ENCODE data around the gene MED13L.

Gene MED13L

DNA sequence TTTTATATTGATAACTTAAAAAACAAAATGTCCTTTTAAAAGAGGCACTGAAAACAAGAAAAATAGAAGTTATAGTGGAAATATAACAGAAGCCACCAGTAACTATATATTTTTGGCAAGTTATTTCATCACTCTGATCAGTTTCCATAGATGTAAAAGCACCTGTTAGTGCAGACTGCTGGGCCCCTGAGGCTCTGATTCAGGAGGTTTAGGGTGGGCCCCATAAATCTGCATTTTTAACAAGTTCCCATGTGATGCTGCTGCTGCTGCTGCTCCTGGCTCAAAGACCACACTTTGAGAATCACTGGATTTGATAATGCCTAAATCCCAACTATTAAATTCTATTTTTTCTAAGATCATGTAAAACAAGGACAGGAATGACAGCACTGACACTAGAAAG is 251.1 kb downstream of the MED13L start:
- TF ChIP-seq, protein P1, sequence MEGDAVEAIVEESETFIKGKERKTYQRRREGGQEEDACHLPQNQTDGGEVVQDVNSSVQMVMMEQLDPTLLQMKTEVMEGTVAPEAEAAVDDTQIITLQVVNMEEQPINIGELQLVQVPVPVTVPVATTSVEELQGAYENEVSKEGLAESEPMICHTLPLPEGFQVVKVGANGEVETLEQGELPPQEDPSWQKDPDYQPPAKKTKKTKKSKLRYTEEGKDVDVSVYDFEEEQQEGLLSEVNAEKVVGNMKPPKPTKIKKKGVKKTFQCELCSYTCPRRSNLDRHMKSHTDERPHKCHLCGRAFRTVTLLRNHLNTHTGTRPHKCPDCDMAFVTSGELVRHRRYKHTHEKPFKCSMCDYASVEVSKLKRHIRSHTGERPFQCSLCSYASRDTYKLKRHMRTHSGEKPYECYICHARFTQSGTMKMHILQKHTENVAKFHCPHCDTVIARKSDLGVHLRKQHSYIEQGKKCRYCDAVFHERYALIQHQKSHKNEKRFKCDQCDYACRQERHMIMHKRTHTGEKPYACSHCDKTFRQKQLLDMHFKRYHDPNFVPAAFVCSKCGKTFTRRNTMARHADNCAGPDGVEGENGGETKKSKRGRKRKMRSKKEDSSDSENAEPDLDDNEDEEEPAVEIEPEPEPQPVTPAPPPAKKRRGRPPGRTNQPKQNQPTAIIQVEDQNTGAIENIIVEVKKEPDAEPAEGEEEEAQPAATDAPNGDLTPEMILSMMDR (IDR thresholded peaks at IDR 0.05; ENCODE audit: low read depth, low read length) = no peak
- no peak for DNase-seq (ENCODE audit: extremely low read depth, low read depth)

DNA sequence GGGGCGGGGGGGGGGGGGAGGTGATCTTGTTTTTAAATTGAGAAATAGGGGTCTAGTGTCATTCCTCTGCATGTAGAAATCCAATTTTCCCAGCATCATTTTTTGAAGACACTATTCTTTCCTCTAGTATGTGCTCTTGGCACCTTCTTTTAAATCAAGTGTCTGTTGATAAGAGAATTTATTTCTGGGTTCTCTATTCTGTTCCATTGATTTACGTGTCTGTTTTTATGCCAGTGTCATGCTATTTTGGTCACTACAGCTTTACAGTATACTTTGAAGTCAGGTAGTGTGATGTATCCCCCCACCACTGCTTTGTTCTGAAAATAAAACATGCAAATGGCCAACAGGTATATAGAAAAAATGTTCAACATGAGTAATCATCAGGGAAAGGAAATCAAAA is 252.7 kb downstream of the MED13L start:
- TF ChIP-seq, protein P1 (IDR thresholded peaks at IDR 0.05; ENCODE audit: low read depth, low read length) = no peak
- DNase-seq (ENCODE audit: extremely low read depth, low read depth) = no peak

DNA sequence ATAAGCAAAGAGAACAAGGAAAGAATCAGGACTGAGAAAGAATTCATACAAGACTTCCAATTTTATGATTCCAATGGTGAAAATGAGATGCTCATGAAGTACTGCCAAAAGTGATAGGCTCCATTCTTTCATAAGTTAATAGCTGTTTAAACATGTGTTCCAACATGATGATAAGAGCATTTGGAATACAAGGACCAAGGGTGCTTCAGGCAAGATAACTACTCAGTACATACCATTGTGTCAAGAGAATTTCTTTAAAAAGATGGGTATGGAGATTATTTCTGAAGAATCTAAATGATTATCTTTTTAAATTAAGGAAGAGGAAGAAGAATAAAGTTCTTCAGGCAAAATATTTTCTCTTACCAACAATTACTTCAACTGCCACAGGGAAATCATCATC is 258.1 kb downstream of the MED13L start:
- TF ChIP-seq, protein P1 (IDR thresholded peaks at IDR 0.05; ENCODE audit: low read depth, low read length) = no peak
- DNase-seq (ENCODE audit: extremely low read depth, low read depth) = no peak

DNA sequence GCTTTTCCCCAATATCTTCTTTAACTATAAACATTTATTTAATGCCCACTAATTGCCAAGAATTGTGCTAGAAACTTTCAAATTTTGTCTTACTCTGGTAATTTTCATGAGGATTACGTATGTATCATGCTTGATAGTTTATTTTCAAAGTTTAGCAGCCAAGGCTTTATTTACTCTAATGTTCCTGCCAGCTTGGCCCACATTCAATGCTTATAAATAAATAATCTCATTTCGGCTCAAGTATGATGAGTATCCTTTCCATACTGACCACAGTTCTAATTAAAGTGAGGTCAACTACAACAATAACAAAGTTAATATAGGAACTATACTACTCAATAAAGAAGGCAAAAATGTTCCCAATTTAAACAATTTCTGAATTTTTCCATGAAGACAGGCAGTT is 259.2 kb downstream of the MED13L start:
- DNase-seq (ENCODE audit: extremely low read depth, low read depth) = no peak
- TF ChIP-seq, protein P1 (IDR thresholded peaks at IDR 0.05; ENCODE audit: low read depth, low read length) = no peak

DNA sequence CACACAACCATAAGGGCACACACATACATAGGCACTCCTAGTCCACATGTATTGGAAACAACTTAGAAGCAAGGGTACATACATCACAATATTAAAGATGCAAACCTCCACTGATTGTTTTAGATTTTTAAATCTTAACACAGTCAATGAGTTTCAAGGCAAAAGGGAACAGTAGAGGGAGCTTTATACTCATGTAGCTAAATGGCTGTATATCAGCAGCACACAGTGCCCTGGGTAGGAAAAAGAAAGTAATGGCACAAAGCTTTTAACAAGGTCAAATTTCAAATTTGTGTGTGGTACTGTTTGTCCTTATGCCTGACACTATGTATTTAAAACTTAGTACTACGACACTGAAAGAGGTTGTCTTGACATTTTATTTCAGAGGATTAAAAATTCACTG is 262.0 kb downstream of the MED13L start:
- DNase-seq (ENCODE audit: extremely low read depth, low read depth) = peak; percentile 43
- TF ChIP-seq, protein P1 (IDR thresholded peaks at IDR 0.05; ENCODE audit: low read depth, low read length) = peak; percentile 72

DNA sequence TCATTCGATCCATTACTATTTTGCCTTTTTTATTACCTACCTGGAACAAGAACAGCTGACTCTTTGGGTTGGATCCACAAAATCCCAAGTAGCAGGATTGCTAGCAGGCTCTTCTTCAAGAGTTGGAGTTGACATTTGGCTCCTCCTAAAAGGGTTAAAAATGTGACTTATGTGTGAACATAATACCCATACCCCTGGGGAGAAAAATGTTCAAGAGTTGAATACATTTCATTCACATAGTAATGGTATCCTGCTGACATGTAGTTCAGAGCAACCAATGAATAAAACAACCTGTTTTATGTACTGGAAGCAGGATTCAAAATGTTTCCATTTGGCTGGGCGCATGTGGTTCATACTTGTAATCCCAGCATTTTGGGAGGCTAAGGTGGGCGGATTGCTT is 264.7 kb downstream of the MED13L start:
- no peak for DNase-seq (ENCODE audit: extremely low read depth, low read depth)
- TF ChIP-seq, protein P1 (IDR thresholded peaks at IDR 0.05; ENCODE audit: low read depth, low read length) = no peak

DNA sequence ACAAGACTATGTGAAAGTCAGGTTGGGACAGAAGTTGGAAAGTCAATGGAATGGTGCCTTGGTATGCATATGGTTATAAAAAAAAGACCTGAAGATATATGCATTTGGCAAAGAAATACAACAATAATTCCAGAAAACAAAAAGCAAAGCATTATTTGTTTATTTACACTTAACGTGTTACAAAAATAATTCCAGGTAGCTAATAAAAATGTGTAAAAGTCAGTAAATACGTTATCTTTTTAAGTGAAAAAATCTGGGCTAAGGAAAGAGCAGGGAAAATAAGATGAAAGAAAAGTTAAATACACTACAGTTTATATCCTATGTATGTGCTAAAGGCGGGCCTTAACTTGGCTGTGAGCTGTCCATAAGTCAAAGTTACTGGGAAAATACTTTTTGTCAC is 266.3 kb downstream of the MED13L start:
- TF ChIP-seq, protein P1 (IDR thresholded peaks at IDR 0.05; ENCODE audit: low read depth, low read length) = no peak
- DNase-seq (ENCODE audit: extremely low read depth, low read depth) = no peak
